ENCODE results near the gene SV2C.

The SV2C gene

DNA sequence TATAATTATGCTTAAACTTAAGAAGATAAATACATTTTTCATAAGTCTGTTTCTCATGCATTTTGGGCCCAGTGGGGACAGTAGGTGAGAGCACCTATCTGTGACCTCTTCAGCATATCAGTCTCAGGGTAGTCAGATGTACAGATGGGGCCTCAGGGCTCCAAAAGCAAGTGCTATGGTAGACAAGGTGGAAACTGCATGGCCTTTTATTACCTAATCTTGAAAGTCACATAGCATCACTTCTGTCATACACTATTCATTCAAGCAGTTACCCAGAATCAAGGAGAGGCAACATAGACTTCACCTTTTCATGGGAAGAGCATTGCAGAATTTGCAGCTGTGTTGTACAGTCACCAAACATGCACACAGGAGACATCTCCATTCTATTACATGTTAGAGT is 94.8 kb downstream of the SV2C start:
- H2AFZ ChIP-seq (ENCODE audit: low read length) = no peak overlapping the region
- no peaks in the 10 kb centered on the region for H3K79me2 ChIP-seq (ENCODE audit: insufficient read depth, low read length)
- no peaks in the 10 kb centered on the region for H3K36me3 ChIP-seq (ENCODE audit: insufficient read depth, low read length)
- no peaks in the 10 kb centered on the region for H3K9me3 ChIP-seq (ENCODE audit: insufficient read depth, low read depth, low read length)
- H3F3A ChIP-seq (ENCODE audit: low read depth) = no peaks in the 10 kb centered on the region
- H3K9me2 ChIP-seq (replicated peaks; ENCODE audit: low read depth, low read length) = no peaks in the 10 kb centered on the region
- no peak overlapping the region for H3K4me2 ChIP-seq (ENCODE audit: low read depth, low read length, poor library complexity, severe bottlenecking)
- peaks cover 8% of the 10 kb centered on the region for H3K4me1 ChIP-seq (ENCODE audit: insufficient read depth, low read length, poor library complexity, severe bottlenecking)
- H3K9ac ChIP-seq (ENCODE audit: low read depth, low read length, poor library complexity, severe bottlenecking) = no peak overlapping the region
- H4K20me1 ChIP-seq (ENCODE audit: insufficient read depth, low read length, poor library complexity, severe bottlenecking) = no peaks in the 10 kb centered on the region
- H3K4me3 ChIP-seq (ENCODE audit: low read length, poor library complexity, severe bottlenecking) = no peak overlapping the region
- TF ChIP-seq EZH2phosphoT487 (IDR thresholded peaks at IDR 0.05; ENCODE audit: borderline replicate concordance) = no peak
- TF ChIP-seq, protein P1, sequence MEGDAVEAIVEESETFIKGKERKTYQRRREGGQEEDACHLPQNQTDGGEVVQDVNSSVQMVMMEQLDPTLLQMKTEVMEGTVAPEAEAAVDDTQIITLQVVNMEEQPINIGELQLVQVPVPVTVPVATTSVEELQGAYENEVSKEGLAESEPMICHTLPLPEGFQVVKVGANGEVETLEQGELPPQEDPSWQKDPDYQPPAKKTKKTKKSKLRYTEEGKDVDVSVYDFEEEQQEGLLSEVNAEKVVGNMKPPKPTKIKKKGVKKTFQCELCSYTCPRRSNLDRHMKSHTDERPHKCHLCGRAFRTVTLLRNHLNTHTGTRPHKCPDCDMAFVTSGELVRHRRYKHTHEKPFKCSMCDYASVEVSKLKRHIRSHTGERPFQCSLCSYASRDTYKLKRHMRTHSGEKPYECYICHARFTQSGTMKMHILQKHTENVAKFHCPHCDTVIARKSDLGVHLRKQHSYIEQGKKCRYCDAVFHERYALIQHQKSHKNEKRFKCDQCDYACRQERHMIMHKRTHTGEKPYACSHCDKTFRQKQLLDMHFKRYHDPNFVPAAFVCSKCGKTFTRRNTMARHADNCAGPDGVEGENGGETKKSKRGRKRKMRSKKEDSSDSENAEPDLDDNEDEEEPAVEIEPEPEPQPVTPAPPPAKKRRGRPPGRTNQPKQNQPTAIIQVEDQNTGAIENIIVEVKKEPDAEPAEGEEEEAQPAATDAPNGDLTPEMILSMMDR (conservative IDR thresholded peaks at IDR 0.05; ENCODE audit: low read length) = no peak
- H3K27me3 ChIP-seq (ENCODE audit: insufficient read depth, low read length, poor library complexity, severe bottlenecking) = no peaks in the 10 kb centered on the region

DNA sequence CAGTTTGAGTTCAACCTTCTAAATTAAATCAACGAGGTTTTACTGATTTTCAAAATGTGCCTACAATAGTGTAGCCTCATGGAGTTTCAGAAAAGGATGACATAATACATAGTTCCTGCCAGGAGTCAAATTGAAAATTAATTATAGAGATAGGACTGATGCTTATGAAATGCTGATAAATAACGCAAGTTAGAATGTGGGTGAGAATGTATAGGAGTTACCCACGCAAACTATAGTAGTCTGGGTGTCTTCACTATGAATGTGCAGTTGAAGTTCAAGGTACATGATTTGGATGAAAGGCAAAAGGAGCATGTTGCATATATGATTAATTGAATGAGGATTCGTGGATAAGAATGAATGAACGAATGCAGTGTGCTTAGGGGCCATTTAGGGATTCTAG is 95.7 kb downstream of the SV2C start:
- no peak overlapping the region for H3K9ac ChIP-seq (ENCODE audit: low read depth, low read length, poor library complexity, severe bottlenecking)
- no peak overlapping the region for H2AFZ ChIP-seq (ENCODE audit: low read length)
- no peaks in the 10 kb centered on the region for H3K9me3 ChIP-seq (ENCODE audit: insufficient read depth, low read depth, low read length)
- no peak overlapping the region for H3K4me3 ChIP-seq (ENCODE audit: low read length, poor library complexity, severe bottlenecking)
- no peaks in the 10 kb centered on the region for H3K9me2 ChIP-seq (replicated peaks; ENCODE audit: low read depth, low read length)
- H3F3A ChIP-seq (ENCODE audit: low read depth) = no peaks in the 10 kb centered on the region
- TF ChIP-seq, protein P1 (conservative IDR thresholded peaks at IDR 0.05; ENCODE audit: low read length) = no peak
- no peak for TF ChIP-seq EZH2phosphoT487 (IDR thresholded peaks at IDR 0.05; ENCODE audit: borderline replicate concordance)
- peaks cover 8% of the 10 kb centered on the region for H3K4me1 ChIP-seq (ENCODE audit: insufficient read depth, low read length, poor library complexity, severe bottlenecking)
- H3K4me2 ChIP-seq (ENCODE audit: low read depth, low read length, poor library complexity, severe bottlenecking) = no peak overlapping the region
- no peaks in the 10 kb centered on the region for H3K79me2 ChIP-seq (ENCODE audit: insufficient read depth, low read length)
- H3K36me3 ChIP-seq (ENCODE audit: insufficient read depth, low read length) = no peaks in the 10 kb centered on the region
- H3K27me3 ChIP-seq (ENCODE audit: insufficient read depth, low read length, poor library complexity, severe bottlenecking) = no peaks in the 10 kb centered on the region
- H4K20me1 ChIP-seq (ENCODE audit: insufficient read depth, low read length, poor library complexity, severe bottlenecking) = no peaks in the 10 kb centered on the region

DNA sequence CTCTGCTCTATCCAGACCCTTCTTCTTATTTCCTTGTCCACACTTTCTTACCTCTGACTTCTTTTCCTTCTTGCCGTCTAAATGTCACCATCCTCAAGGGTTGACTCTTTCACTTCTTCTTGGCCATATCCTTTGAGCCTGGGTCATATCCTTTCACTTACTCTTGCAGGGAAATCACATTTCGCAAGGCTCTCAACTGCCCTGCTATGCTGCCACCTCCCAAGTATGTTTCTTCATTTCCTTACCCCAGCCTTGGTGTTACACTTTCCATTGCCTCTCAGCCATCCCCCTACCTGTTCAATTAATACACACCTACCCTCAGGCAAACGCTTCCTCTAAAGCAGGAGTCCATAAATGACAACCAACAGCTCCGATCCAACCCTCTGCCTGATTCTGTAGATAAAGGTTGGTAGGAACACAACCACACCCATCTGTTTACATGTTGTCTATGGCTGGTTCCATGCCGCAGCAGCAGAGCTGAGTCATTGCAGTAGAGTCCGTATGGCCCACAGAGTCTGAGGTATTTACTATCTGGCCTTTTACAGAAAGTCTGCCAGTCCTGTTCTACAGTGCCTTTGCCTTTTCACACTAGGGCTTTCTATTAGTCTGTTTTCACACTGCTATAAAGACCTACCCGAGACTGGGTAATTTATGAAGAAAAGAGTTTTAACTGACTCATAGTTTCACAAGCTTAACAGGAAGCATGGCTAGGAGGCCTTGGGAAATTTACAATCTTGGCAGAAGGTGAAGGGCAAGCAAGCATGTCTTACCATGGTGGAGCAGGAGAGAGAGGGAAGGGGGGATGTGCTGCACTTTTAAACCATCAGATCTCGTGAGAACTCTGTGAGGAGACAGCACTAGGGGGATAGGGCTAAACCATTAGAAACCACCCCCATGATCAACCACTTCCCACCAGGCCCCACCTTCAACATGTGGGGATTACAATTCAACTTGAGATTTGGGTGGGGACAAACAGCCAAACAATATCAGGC is 97.9 kb downstream of the SV2C start:
- Histone ChIP-seq H3K79me2 (ENCODE audit: insufficient read depth, low read length) (no peaks in the 10 kb centered on the region), H3K27me3 (ENCODE audit: insufficient read depth, low read length, poor library complexity, severe bottlenecking) (no peaks in the 10 kb centered on the region), H2AFZ (ENCODE audit: low read length) (no peak overlapping the region), H3K4me2 (ENCODE audit: low read depth, low read length, poor library complexity, severe bottlenecking) (no peak overlapping the region), H3K9ac (ENCODE audit: low read depth, low read length, poor library complexity, severe bottlenecking) (no peak overlapping the region), H3K9me2 (replicated peaks; ENCODE audit: low read depth, low read length) (no peaks in the 10 kb centered on the region), H3F3A (ENCODE audit: low read depth) (no peaks in the 10 kb centered on the region), H3K36me3 (ENCODE audit: insufficient read depth, low read length) (no peaks in the 10 kb centered on the region), H3K9me3 (ENCODE audit: insufficient read depth, low read depth, low read length) (no peaks in the 10 kb centered on the region), H3K4me1 (ENCODE audit: insufficient read depth, low read length, poor library complexity, severe bottlenecking) (no peaks in the 10 kb centered on the region), H4K20me1 (ENCODE audit: insufficient read depth, low read length, poor library complexity, severe bottlenecking) (no peaks in the 10 kb centered on the region), H3K4me3 (ENCODE audit: low read length, poor library complexity, severe bottlenecking) (no peak overlapping the region)
- TF ChIP-seq EZH2phosphoT487 (IDR thresholded peaks at IDR 0.05; ENCODE audit: borderline replicate concordance) = no peak
- TF ChIP-seq, protein P1 (conservative IDR thresholded peaks at IDR 0.05; ENCODE audit: low read length) = no peak

All from Loucy (cell line).